WI38 (cell line): Measurements from ENCODE around the gene PDIA6.
A peak's percentile ranks its signal among the peaks of the same experiment; 100 is the strongest.

Experiments
- H3K4me3 ChIP-seq: 2 replicates; pipeline ENCODE4 v1.5.1; 2011; ENCODE audit warnings: low read depth, mild to moderate bottlenecking, control low read depth, low read length
- TF ChIP-seq, protein P1 (sequence below): IDR thresholded peaks from 2 replicates; pipeline ENCODE4 v1.5.1; 2012; ENCODE audit warnings: low read depth, mild to moderate bottlenecking, control low read depth, low read length

The PDIA6 gene

DNA sequence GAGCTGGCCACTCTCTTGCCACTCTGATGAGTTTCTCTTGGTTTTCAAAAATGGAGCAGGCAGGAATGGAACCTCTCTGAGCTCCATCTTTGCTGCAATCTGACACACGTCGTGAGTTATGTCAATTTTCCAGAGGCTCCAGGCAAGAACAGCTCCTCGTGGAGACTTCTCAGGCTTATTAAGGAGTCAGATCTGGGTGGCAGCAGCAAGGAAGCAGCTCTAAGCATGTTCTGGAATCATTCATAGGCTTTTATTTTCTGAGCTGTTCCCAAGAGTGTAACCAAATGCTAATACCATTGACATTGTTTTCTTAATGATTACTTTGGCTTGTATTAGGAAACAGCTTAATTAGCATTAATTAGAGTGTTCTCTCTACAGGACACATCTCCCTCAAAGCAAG is 26.1 kb upstream of the PDIA6 start:
- TF ChIP-seq, protein P1, sequence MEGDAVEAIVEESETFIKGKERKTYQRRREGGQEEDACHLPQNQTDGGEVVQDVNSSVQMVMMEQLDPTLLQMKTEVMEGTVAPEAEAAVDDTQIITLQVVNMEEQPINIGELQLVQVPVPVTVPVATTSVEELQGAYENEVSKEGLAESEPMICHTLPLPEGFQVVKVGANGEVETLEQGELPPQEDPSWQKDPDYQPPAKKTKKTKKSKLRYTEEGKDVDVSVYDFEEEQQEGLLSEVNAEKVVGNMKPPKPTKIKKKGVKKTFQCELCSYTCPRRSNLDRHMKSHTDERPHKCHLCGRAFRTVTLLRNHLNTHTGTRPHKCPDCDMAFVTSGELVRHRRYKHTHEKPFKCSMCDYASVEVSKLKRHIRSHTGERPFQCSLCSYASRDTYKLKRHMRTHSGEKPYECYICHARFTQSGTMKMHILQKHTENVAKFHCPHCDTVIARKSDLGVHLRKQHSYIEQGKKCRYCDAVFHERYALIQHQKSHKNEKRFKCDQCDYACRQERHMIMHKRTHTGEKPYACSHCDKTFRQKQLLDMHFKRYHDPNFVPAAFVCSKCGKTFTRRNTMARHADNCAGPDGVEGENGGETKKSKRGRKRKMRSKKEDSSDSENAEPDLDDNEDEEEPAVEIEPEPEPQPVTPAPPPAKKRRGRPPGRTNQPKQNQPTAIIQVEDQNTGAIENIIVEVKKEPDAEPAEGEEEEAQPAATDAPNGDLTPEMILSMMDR = no peak
- no peak overlapping the region for H3K4me3 ChIP-seq

DNA sequence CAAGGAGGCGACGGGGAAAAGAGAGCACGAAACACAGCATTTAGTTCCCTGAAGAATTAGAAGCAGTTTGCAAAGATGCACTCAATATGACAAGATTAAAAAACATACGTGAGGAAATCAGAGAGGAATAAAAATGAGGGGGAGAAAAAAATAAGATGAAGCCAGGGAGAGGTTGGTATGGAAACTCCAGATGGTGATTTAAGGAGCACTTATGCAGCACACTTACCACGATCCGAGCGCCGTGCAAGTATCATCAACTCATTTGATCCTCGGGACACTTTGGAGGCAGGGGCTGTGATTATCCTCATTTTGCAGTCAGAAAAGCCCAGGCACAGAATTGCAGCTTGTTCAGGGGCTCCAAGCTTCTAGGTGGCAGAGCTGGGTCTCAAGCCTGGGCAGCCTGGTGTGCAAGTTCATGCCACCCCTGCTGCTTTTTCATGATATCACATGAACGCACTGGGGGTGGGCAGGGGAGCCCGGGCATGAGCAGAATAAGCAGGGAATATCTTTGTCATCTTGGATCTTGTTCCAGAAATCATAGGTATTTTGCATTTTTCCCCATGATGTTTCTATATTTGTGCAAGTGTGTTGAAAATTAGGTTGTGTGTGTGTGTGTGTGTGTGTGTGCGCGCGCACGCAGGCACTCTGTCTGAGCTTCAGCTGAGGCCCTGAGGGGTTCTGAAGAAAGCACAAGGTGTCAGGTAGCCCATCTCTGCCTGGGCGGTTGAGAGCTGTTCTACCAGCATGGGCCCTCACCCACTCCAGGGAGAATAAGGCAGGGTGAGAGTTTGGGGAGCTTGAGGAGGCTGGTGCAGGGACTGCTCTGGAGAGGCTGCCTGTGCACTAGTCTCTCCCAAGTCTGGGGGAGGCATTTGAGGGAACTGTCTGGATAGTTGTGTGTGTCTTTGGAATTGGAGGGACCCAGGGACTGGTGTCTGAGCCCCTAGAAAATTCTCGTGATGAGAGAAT is 25.0 kb upstream of the PDIA6 start:
- TF ChIP-seq, protein P1 = no peak
- no peak overlapping the region for H3K4me3 ChIP-seq

DNA sequence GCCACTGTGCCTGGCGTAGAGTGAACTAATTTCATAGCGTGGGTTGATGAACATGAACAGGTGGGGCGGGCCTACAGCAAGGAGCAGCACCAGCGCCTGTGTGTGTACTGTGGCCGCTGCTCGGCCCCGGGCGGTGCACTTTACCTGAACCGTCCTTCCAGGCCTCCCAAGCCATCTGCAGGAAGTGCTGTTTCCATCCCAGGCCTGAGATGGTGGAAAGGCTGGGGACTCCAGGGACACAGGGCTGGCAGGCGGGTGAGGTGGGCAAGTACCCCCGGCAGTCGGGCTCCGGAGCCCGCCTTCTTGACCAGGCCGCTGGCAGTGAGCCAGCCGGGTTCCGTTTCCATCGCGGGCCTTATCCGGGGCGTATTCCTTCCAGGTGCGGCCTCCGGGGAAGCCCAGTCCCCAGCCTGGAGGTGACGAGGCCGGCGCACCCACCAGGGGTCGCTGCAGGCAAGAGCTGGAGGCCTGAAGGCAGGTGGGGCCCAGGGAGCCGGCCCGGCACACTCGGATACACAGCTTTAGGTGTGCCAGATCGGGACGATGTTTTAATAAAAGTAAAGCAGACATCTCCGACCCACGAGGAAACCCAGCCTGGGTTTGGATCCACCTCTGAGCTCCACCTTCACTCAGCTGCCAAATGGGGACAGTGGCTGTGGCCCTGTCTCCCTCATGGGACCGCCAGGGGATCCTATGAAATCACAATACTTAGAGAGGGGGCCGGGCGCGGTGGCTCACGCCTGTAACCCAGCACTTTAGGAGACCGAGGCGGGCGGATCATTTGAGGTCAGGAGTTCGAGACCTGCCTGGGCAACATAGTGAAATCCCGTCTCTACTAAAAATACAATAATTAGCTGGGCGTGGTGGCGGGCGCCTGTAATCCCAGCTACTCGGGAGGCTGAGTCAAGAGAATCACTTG is 22.7 kb upstream of the PDIA6 start:
- TF ChIP-seq, protein P1 = peak; percentile 84
- H3K4me3 ChIP-seq = no peak overlapping the region

DNA sequence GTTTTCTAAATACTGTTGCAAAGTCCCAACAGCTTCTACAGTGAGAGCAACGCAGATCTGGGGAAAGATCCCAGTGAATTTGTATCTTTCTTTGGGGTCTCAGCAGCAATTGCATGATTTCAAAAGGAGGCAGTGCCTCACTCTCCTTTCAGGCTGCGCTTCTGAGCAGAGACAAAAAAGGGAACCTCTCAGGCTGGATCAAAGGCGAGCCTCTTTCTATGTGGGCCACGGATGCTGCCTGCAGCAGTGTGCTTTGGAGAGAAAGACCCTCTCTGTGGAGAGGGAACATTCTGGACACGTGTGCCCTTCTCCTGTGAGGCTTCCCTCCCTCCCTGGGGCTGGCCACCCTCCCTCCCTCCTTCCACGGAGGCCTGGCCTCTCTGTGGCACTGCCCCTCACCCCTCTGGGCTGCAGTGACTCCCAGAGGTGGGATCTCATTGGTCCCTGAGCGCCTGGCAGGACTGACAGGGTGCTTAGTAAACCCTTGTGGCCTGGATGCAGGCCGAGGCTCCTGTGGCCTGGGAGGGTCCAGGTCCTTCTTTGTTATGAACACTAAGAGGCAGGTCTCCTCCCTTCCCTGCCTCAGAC is 21.6 kb upstream of the PDIA6 start:
- H3K4me3 ChIP-seq = no peak overlapping the region
- TF ChIP-seq, protein P1 = no peak

GRCh38 chr2:10833021-10833420 is 20.4 kb upstream of the PDIA6 start:
- TF ChIP-seq, protein P1 = no peak
- no peak overlapping the region for H3K4me3 ChIP-seq

DNA sequence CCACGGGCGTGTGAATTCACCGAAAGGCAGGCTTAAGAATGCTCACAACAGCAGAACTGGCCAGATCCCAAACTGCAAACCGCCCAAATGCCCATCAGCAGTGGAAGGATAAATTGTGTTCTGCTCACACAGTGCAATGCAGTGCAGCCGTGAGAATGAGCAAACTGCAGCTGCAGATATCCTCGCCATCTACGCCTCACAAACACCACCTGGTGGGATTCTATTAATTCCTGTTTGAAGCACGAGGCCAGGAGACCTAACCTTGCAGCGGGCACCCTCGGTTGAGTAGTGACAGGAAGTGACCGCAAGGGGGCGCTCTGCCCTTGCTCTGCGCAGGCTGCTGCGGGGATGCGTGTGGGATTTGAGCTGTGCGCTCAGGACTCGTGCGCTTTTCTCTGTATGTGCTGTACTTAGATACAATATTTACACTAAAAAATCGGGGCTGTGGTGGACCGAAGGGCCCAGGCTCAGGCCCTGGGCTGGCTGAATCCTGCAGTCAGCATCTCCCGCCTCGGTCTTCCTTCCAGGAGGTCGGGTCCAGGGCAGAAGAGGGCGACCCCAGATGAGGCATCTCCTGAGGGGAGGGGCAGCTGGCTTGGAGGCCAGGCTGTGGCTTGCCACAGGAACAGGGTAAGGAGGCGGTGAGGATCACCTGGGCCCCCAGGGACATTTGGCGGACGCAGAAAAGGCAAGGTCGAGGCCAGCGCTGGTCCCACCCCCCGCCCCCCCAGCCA is 19.8 kb upstream of the PDIA6 start:
- no peak overlapping the region for H3K4me3 ChIP-seq
- TF ChIP-seq, protein P1 = peak; percentile 89
